Activated CD8-positive, alpha-beta memory T cell treated with anti-CD3 and anti-CD28 coated beads for 1 hour (primary cell): ENCODE data around the gene AKR1C1.
"Not testable (repeated sequence)": the region's sequence is repeated elsewhere in the genome, so short reads cannot be mapped to it uniquely, and the experiment has no call there.

Source experiments
- DNase-seq, 2 donors: peaks; one replicate each; pipeline ENCODE4 v3.0.0-alpha.2; 2020; ENCODE audit warnings: low read depth in 1 of 2; ENCODE audit errors: extremely low read depth in 1 of 2

The AKR1C1 gene

DNA sequence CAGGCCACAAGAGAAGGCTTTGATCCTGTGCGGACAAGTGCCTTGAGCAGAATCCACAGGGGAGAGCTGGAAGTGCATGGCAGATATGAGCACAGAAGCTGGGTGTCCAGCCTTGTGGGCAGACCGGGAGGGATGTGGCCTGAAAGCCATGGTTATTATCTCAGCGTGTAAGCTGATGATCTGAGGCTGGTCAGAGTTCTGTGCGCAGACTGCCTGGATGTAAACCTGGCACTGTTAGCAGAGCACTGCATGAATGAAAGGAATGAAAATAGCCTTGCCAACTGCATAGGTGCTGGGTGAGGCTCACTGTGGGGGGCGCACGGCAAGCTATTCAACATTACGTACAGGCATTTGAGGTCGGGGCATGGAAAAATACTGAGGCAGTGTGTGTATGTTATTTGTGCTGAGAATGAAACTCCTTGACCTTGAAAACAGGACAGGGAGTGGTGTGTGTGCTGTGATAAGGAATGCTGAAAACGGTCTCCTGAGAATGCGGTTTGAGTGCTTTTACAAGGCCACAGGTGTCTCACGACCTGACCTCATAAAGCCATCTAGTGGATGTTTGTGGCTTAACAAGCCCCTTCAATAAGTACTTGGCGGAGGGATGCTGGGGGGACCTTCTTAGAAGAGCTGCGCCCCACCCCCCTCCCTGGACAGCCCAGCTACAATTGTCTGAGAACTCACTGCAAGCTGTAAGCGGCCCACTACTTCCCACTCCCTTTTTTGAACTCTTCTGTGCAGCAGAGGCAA lies 18.7 kb downstream of the AKR1C1 start:
- no peak for DNase-seq

GRCh38 chr10:4982764-4983226 lies 19.6 kb downstream of the AKR1C1 start:
- DNase-seq: no peak

DNA sequence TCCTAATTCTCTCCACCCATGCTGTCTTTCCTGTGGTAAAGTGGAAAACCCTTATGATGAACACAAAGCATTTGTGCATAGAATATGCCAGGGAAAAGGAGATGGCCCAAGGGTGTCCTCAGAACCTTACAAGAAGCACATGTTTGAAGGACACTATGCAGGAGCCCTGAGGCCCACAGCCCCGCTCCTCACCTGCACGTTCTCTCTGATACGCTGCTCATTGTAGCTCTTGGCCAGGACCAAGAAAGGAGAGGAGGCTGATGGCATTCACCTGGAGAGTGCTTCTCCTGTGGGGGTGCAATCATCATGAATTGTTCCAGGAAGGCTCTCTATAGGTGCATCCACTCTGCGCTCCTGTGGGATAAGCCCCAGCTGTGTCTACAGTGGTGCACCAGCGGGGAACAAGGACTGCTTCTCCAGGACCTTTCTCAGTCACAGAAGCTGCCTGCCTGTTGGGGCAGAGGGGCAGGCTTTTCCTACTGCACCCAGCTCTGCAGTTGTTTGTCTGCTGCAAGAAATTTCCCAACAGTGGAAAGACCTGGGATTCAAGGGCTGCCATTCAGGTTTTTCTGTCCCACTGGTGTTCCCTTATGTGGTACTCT lies 20.5 kb downstream of the AKR1C1 start:
- no peak for DNase-seq

- DNase-seq: no peak
Observed at GRCh38 chr10:4984223-4984622, 21.0 kb downstream of the AKR1C1 start.

DNA sequence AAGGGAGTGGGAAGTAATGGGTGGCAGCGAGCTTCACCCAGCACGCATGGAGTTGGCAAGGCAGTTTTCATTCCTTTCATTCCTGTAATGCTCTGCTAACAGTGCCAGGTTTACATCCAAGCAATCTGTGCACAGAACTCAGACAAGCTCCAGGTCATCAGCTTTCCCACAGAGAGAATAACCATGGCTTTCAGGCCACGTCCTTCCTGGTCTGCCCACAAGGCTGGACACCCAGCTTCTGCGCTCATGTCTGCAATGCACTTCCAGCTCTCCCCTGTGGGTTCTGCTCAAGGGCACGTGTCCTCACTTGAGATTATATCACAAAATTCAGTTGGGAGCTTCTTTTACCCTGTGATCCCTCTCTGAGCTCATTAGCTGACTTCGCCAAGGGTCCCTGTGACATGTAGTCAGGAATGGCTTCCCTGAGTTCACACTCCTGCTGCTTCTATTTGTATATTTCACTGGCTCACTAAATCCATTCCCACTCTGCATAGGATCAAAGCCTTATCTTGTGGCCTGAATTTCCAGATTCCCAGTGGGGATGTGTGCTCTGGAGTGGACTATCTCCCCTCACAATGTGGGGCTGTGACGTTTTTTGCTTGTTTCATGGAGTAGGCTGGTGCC lies 21.9 kb downstream of the AKR1C1 start:
- no peak for DNase-seq

- DNase-seq: not testable (repeated sequence)
Observed at GRCh38 chr10:4988000-4988641, 24.9 kb downstream of the AKR1C1 start.

- no peak for DNase-seq
Observed at GRCh38 chr10:4990217-4990616, 27.0 kb downstream of the AKR1C1 start.

DNA sequence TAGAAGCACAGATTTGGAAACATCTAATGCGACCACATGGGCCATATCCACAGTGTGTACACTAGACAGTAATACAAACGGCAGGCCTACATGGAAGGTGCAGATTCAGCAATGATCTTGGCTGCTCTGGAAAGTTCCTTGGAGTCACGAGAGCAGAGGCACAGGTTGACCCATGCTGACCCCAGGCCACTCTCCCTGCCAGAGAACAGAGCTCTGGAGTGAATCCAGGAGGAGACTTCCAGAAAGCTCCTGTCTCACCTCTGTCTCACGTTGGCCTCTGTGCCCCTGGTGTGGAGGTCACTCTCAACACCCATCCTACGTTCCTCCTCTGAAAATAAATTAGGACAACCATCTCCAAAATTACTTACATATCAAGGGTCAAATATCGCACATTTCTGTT lies 28.2 kb downstream of the AKR1C1 start:
- not testable (repeated sequence) for DNase-seq

DNA sequence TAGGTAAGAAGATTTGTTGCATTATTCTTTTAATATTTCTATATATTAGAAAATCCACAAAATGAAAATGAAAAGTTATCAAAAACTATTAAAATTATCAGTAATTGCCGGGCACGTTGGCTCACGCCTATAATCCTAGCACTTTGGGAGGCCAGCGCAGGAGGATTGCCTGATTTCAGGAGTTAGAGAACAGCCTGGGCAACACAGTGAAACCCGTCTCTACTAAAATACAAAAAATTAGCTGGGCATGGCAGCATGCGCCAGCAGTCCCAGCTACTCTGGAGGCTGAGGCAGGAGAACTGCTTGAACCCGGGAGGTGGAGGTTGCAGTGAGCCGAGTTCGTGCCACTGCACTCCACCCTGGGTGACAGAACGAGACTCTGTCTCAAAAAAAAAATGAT lies 29.3 kb downstream of the AKR1C1 start:
- not testable (repeated sequence) for DNase-seq

GRCh38 chr10:4994260-4994659 lies 31.0 kb downstream of the AKR1C1 start:
- not testable (repeated sequence) for DNase-seq

DNA sequence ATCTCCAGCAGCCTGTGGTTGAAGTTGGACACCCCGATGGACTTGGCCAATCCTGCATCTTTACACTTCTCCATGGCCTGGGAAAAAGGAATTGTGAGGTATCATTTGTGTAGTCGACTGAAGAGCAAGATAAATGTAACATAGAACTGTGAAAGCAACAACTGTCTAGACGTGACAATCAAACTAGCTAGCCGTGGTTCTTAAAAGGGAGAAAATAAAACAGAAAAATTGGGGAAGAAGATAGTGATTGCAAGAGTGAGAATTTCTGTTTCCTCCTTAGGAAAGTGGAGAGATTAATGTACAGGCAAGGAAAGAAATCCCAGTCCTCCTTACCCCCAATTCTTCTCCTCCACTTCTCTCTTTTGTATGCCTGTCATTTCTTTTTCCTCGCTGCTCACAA lies 35.5 kb downstream of the AKR1C1 start:
- no peak for DNase-seq

DNA sequence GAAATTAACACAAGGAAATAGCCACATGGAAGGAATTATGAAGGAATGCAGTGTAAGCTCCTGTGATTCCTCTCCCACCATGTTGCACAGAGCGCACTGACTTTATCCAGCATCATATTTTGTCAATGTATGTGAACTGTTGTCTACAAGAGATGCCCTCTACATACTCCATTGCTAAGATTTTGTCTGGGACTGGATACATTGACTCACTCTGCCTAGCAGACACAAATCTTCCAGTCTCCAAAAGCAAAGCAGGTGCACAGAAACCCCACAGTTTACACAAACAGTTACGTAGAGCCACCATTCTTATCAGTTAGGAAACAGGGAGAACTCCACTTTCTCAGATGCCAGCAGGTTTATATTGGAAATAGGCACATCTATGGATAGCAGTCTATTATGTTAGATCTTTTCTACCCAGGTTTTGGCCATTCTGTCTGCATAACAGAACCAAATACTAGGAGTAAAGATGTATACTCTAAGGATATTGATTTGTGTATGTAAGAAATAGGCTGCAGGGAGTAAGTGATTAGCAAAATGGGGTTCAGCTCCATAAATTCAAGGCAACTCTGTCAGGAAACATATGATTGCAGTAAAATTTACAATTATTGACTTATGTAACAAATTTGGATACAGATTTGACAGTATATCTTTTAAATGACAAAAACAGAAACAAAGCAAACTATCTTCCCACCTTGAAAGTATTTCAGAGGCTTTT lies 39.0 kb downstream of the AKR1C1 start:
- DNase-seq: no peak

- not testable (repeated sequence) for DNase-seq
Observed at GRCh38 chr10:5003127-5004029, 40.2 kb downstream of the AKR1C1 start, which contains the start of gene AKR1C2. Gene AKR1C2, minus strand, starts transcription at chr10:5003857. Its CDS starts 22 bp downstream, at chr10:5003835.

- not testable (repeated sequence) for DNase-seq
Observed at GRCh38 chr10:5004030-5004385, 40.8 kb downstream of the AKR1C1 start.

GRCh38 chr10:5004501-5004900 lies 41.3 kb downstream of the AKR1C1 start:
- not testable (repeated sequence) for DNase-seq

DNA sequence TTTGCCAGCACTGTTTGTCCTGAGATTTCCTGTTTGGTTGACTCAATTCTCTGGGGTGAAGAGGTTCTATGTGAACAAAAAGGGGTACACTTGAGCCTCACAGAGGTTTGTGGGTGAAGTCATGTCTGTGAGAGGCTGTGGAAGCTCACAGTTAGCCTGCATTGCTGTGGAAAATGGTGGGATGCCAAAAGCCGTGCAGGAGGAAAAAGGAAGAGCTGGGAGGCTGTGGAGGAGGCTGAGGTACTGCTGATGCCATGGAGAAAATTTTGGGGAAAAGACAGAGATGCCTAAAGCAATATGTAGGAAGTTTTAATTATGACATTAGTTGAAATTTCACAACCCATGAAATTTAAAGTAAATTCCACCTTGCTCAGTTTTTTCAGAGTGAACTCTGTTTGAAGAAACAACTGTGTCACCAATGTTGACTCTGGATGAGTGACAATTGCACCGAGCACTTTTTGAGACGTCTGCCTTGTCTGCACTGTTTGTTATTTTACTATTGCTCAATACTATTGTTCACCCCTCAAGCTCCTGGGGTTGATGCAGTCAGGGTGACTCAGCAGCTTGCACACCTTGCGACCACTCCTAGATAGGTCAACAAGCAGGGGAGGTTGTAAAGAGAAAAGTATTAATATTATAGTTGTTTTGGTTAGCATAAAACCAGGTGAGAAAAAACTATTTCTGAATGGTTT lies 45.8 kb downstream of the AKR1C1 start:
- not testable (repeated sequence) for DNase-seq

GRCh38 chr10:5010043-5010442 lies 46.8 kb downstream of the AKR1C1 start:
- not testable (repeated sequence) for DNase-seq

DNA sequence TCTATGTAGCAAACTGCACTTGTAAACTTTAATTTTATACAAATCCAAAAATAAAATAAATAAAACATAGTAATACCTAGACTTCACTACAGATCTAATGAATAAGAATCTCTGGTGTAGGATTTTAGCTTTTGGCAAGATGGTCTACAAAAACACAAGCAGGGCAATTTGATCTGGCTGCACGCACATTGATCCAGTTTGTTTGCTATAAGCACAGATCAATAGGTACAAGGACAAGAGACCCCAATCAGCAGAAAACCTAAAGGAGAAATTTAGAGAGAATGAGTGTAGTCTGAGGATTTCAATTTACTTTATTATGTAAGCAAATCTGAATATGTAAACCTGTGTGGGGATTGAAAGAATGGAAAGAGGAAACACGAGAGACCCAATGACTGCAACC lies 48.2 kb downstream of the AKR1C1 start:
- not testable (repeated sequence) for DNase-seq

GRCh38 chr10:5012595-5012994 lies 49.4 kb downstream of the AKR1C1 start:
- no peak for DNase-seq
